OCI-LY7 (cell line): ENCODE results near the gene EIF5B. TPM values are rescaled to one million over a fixed set of nuclear protein-coding genes. Genes with fewer than 3 reads are reported as not detected.

Source experiments
- BruUV-seq: library from RNA; stranded (reverse); fragments of 400-500 nt; replicated peaks from 2 replicates; lab custom pipeline; 2021; lab: Mats Ljungman, UMichigan
- CTCF ChIA-PET: fragments of 300-600 bp; sonication (Branson Sonifier 250); formaldehyde crosslinking; loops from one replicate; lab custom pipeline; 2022; ENCODE audit warnings: antibody characterized with exemption; ENCODE audit not compliant: unreplicated experiment; lab: Charles Lee
- POLR2A ChIA-PET: fragments of 300-600 bp; sonication (Branson Sonifier 250); formaldehyde crosslinking; loops from one replicate; lab custom pipeline; 2022; ENCODE audit warnings: antibody characterized with exemption; lab: Charles Lee
- DNase-seq: peaks from one replicate; pipeline ENCODE4 v3.0.0-alpha.2; 2015; ENCODE audit warnings: low spot score
- H2AFZ ChIP-seq: fragments of 200-600 bp; sonication (generic), shearing (Covaris generic); 2 replicates; pipeline ENCODE4 v1.6.1; 2014; ENCODE audit warnings: mild to moderate bottlenecking, antibody characterized with exemption, low read length, moderate library complexity
- H3K27ac ChIP-seq: fragments of 200-600 bp; sonication (generic); 2 replicates; pipeline ENCODE4 v1.5.1; 2014; ENCODE audit warnings: mixed run types, low read depth, mild to moderate bottlenecking, moderate library complexity, low read length, inconsistent platforms; ENCODE audit not compliant: poor library complexity, severe bottlenecking
- H3K36me3 ChIP-seq: fragments of 200-600 bp; sonication (generic); 2 replicates; pipeline ENCODE4 v1.6.1; 2014; ENCODE audit warnings: mild to moderate bottlenecking, antibody characterized with exemption, low read length, moderate library complexity, mixed read lengths; ENCODE audit not compliant: insufficient read depth
- H3K4me1 ChIP-seq: fragments of 200-600 bp; sonication (generic); 2 replicates; pipeline ENCODE4 v1.5.1; 2014; ENCODE audit warnings: mild to moderate bottlenecking, low read length; ENCODE audit not compliant: insufficient read depth, poor library complexity, severe bottlenecking
- H3K4me2 ChIP-seq: fragments of 200-600 bp; sonication (generic); 2 replicates; pipeline ENCODE4 v1.6.1; 2014; ENCODE audit warnings: mild to moderate bottlenecking, low read length
- H3K4me3 ChIP-seq: fragments of 200-600 bp; sonication (generic); 2 replicates; pipeline ENCODE4 v1.5.1; 2014; ENCODE audit warnings: mild to moderate bottlenecking, low read depth, low read length; ENCODE audit not compliant: poor library complexity, severe bottlenecking
- H3K79me2 ChIP-seq: fragments of 200-600 bp; sonication (generic); 2 replicates; pipeline ENCODE4 v1.6.1; 2016; ENCODE audit warnings: low read depth, mild to moderate bottlenecking, low read length, moderate library complexity, mixed read lengths; ENCODE audit not compliant: insufficient read depth
- H3K9me2 ChIP-seq: fragments of 200-600 bp; sonication (generic); 2 replicates; pipeline ENCODE4 v1.6.1; 2016; ENCODE audit warnings: mild to moderate bottlenecking, low read length, mixed read lengths; ENCODE audit not compliant: insufficient read depth
- H3K9me3 ChIP-seq: fragments of 200-600 bp; sonication (generic); 2 replicates; pipeline ENCODE4 v1.6.1; 2014; ENCODE audit warnings: mild to moderate bottlenecking, mixed run types, low read length, mixed read lengths
- H4K20me1 ChIP-seq: fragments of 200-600 bp; sonication (generic); 2 replicates; pipeline ENCODE4 v1.6.1; 2014; ENCODE audit warnings: mild to moderate bottlenecking, antibody characterized with exemption, low read length, moderate library complexity, mixed read lengths; ENCODE audit not compliant: insufficient read depth
- CTCF ChIP-seq: fragments of 200-600 bp; sonication (generic); conservative IDR thresholded peaks from 2 replicates; pipeline ENCODE4 v1.5.1; 2014; ENCODE audit warnings: mild to moderate bottlenecking, antibody characterized with exemption, low read length, moderate library complexity, mixed read lengths
- EZH2phosphoT487 ChIP-seq: fragments of 200-600 bp; sonication (generic); IDR thresholded peaks from 2 replicates; pipeline ENCODE4 v1.6.1; 2018; ENCODE audit warnings: low read depth, borderline replicate concordance, mild to moderate bottlenecking, mixed run types, antibody characterized with exemption, low read length, moderate library complexity, mixed read lengths
- intact Hi-C: fragments of 100-400 bp; cut with micrococcal nuclease; formaldehyde crosslinking; loops from one replicate; pipeline ENCODE4 v1.10.0; 2022; ENCODE audit not compliant: unreplicated experiment
- total RNA-seq, 2 experiments: library from RNA; depleted of rRNA in 1 of 2; stranded (reverse); fragments of >200 nt in 1 of 2; shearing (Covaris generic) in 1 of 2; gene quantifications; 2 replicates each; pipeline ENCODE4 v1.2.3, GENCODE V29; 2014 to 2022

The EIF5B gene
- total RNA-seq, 2 experiments from 2014 or later = 28.7 to 53.1 TPM

GRCh38 chr2:99445065-99445464, 107.9 kb downstream of the EIF5B start:
- TF ChIP-seq EZH2phosphoT487 (no peak), CTCF (no peak)
- intact Hi-C loops = no loop called here
- Histone ChIP-seq H3K79me2 (no peaks in the 10 kb centered on the region), H3K27ac (no peak overlapping the region), H3K4me2 (no peak overlapping the region), H2AFZ (no peak overlapping the region), H4K20me1 (no peaks in the 10 kb centered on the region), H3K36me3 (peaks cover 71% of the 10 kb centered on the region), H3K9me3 (no peaks in the 10 kb centered on the region), H3K4me3 (no peak overlapping the region), H3K4me1 (no peaks in the 10 kb centered on the region), H3K9me2 (no peaks in the 10 kb centered on the region)
- BruUV-seq = no TSS peak
- DNase-seq = no peak
- CTCF ChIA-PET = no interaction called here
- POLR2A ChIA-PET = interaction anchor here (1.0 kb wide), 1 partner anchor 9 kb away, joined by 4 read pairs; no protein-coding TSS in a partner anchor

GRCh38 chr2:99448556-99448955, 111.4 kb downstream of the EIF5B start:
- H3K79me2 ChIP-seq = no peaks in the 10 kb centered on the region
- peaks cover 69% of the 10 kb centered on the region for H3K36me3 ChIP-seq
- ChIA-PET CTCF (no interaction called here), POLR2A (no interaction called here)
- H3K9me2 ChIP-seq = no peaks in the 10 kb centered on the region
- no TSS peak for BruUV-seq
- no peak overlapping the region for H2AFZ ChIP-seq
- no peak for DNase-seq
- H4K20me1 ChIP-seq = no peaks in the 10 kb centered on the region
- intact Hi-C loops = no loop called here
- no peak overlapping the region for H3K4me2 ChIP-seq
- H3K4me3 ChIP-seq = no peak overlapping the region
- no peaks in the 10 kb centered on the region for H3K9me3 ChIP-seq
- no peak overlapping the region for H3K27ac ChIP-seq
- TF ChIP-seq EZH2phosphoT487 (no peak), CTCF (no peak)
- no peaks in the 10 kb centered on the region for H3K4me1 ChIP-seq

GRCh38 chr2:99450199-99450598, 113.0 kb downstream of the EIF5B start:
- TF ChIP-seq EZH2phosphoT487 = no peak
- TF ChIP-seq CTCF = no peak
- Histone ChIP-seq H3K4me3 (no peak overlapping the region), H3K4me1 (no peaks in the 10 kb centered on the region), H3K9me2 (no peaks in the 10 kb centered on the region), H3K4me2 (no peak overlapping the region), H2AFZ (no peak overlapping the region), H3K36me3 (peaks cover 73% of the 10 kb centered on the region), H3K27ac (no peak overlapping the region), H3K9me3 (no peaks in the 10 kb centered on the region), H3K79me2 (no peaks in the 10 kb centered on the region), H4K20me1 (no peaks in the 10 kb centered on the region)
- DNase-seq = no peak
- BruUV-seq = no TSS peak
- intact Hi-C loops = no loop called here
- POLR2A ChIA-PET = interaction anchor here (1.0 to 1.9 kb wide), 3 partner anchors 9 to 15 kb away, joined by 3 to 6 read pairs (median 5); no protein-coding TSS in a partner anchor
- CTCF ChIA-PET = no interaction called here
